Measurements from ENCODE around the gene KCNN2. TPM values are rescaled to one million over a fixed set of nuclear protein-coding genes. Genes with fewer than 3 reads are reported as not detected.

The KCNN2 gene
- polyA plus RNA-seq, 1 experiment, result 4.6 TPM

DNA sequence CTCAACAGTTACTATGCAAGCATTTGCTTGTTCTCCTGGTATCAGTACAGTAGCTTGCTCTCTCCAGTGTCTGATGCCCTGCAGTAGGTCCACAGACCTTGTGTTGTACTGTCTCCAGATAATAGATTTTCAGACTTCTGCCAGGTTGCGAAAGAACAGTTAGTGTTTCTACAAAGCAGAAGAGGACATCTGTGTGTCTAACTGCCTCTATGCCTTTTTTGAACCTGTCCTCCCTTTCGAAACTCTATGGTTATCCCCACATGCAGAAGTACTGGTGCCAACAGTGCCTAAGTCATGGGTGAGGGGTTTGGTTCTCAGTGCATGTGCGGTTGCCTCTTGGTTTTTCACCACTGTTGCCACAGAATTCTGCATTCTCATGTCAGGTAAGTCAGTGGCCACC, 45.9 kb downstream of the KCNN2 start:
- TF ChIP-seq, protein P1, sequence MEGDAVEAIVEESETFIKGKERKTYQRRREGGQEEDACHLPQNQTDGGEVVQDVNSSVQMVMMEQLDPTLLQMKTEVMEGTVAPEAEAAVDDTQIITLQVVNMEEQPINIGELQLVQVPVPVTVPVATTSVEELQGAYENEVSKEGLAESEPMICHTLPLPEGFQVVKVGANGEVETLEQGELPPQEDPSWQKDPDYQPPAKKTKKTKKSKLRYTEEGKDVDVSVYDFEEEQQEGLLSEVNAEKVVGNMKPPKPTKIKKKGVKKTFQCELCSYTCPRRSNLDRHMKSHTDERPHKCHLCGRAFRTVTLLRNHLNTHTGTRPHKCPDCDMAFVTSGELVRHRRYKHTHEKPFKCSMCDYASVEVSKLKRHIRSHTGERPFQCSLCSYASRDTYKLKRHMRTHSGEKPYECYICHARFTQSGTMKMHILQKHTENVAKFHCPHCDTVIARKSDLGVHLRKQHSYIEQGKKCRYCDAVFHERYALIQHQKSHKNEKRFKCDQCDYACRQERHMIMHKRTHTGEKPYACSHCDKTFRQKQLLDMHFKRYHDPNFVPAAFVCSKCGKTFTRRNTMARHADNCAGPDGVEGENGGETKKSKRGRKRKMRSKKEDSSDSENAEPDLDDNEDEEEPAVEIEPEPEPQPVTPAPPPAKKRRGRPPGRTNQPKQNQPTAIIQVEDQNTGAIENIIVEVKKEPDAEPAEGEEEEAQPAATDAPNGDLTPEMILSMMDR (IDR thresholded peaks at IDR 0.05; ENCODE audit: insufficient read depth, low read depth, low read length), result no peak
- Histone ChIP-seq H3K4me3 (ENCODE audit: low read depth, low read length) (no peak overlapping the region), H3K36me3 (ENCODE audit: control insufficient read depth, insufficient read depth, low read length) (no peaks in the 10 kb centered on the region), H3K27me3 (ENCODE audit: control insufficient read depth, insufficient read depth, low read length) (no peaks in the 10 kb centered on the region)
- ChIA-PET POLR2A (no interaction called here), CTCF (no interaction called here)
- DNase-seq (ENCODE audit: low read depth), result no peak

DNA sequence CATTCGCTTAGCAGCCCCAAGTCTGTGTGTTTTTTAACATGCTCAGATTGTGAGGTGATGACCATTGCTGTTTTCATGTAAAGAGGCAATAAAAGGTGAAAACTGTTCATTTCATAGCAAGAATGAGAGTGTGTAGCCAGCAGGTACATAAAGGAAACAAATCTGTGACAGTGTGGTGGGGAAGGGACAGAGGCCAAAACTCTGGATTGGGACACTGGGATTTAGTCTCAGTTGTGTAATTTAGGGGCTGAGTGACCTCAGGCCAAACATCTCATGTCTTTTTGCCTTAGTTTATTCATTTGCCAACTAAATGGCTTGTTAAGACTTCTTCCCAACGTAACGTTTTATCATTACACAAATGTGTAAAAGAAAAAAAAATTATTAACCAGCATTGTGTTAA, 47.0 kb downstream of the KCNN2 start:
- TF ChIP-seq, protein P1 (IDR thresholded peaks at IDR 0.05; ENCODE audit: insufficient read depth, low read depth, low read length), result no peak
- DNase-seq (ENCODE audit: low read depth), result no peak
- no peaks in the 10 kb centered on the region for H3K36me3 ChIP-seq (ENCODE audit: control insufficient read depth, insufficient read depth, low read length)
- H3K27me3 ChIP-seq (ENCODE audit: control insufficient read depth, insufficient read depth, low read length), result no peaks in the 10 kb centered on the region
- ChIA-PET CTCF (interaction anchor here (1.1 kb wide), 1 partner anchor 50 kb away, joined by 3 read pairs; no protein-coding TSS in a partner anchor), POLR2A (no interaction called here)
- no peak overlapping the region for H3K4me3 ChIP-seq (ENCODE audit: low read depth, low read length)

DNA sequence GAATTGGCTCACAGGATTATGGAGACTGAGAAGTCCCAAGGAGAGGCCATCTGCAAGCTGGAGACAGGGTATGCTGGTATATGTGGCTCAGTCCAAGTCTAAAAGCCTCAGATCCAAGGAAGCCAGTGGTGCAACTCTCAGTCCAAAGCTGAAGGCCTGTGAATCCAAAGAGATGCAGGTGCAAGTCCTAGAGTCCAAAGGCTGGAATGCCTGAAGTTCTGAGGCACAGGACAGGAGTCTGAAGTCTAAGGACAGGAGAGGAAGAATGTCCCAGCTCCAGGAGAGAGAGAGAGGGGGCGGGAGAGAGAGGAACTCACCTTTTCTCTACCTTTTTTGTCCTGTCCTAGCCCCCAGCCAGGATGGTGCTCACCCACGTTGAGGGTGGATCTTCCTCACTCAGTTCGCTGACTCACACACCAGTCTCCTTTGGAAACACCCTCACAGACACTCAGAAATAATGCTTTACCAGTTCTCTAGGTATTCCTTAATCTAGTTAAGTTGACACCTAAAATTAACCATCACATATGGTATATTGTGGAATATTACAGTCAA, 49.6 kb downstream of the KCNN2 start:
- Histone ChIP-seq H3K4me3 (ENCODE audit: low read depth, low read length) (no peak overlapping the region), H3K36me3 (ENCODE audit: control insufficient read depth, insufficient read depth, low read length) (no peaks in the 10 kb centered on the region), H3K27me3 (ENCODE audit: control insufficient read depth, insufficient read depth, low read length) (no peaks in the 10 kb centered on the region)
- no peak for DNase-seq (ENCODE audit: low read depth)
- POLR2A ChIA-PET, result no interaction called here
- TF ChIP-seq, protein P1 (IDR thresholded peaks at IDR 0.05; ENCODE audit: insufficient read depth, low read depth, low read length), result no peak
- CTCF ChIA-PET, result no interaction called here

DNA sequence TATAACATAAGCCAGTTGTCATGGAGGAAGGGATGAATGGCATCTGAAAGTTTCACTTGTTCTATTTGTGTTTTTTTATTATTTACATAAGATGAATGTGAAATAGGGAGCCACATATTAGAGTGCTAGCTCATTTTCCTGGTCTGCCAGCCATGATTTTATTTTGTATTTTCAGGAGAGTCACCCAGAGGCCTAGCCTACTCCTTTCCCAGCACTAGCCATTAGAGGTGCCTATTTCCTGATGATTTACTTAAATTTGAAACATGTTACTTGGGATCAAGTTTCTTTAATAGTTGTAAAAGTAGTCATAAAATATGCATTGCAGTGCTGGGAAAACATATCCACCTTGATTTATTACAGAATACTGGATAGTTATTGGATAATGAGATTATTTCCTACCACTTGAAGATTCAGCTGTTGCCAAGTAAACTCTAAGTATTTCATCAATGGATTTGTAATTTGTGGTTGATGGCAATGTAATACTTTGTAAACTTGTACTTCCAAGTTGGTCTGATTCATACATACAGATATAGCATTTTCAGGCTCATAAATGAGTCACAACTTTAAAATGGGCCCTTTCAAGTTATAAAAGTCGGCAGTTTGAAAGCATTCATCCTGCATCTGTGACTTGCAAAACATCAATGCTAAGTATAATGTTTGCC, 50.8 kb downstream of the KCNN2 start:
- TF ChIP-seq, protein P1 (IDR thresholded peaks at IDR 0.05; ENCODE audit: insufficient read depth, low read depth, low read length), result no peak
- Histone ChIP-seq H3K36me3 (ENCODE audit: control insufficient read depth, insufficient read depth, low read length) (no peaks in the 10 kb centered on the region), H3K4me3 (ENCODE audit: low read depth, low read length) (no peak overlapping the region), H3K27me3 (ENCODE audit: control insufficient read depth, insufficient read depth, low read length) (no peaks in the 10 kb centered on the region)
- DNase-seq (ENCODE audit: low read depth), result peak; percentile 99
- POLR2A ChIA-PET, result interaction anchor here (0.5 kb wide), 1 partner anchor 816 kb away, joined by 4 read pairs; no protein-coding TSS in a partner anchor
- CTCF ChIA-PET, result no interaction called here

DNA sequence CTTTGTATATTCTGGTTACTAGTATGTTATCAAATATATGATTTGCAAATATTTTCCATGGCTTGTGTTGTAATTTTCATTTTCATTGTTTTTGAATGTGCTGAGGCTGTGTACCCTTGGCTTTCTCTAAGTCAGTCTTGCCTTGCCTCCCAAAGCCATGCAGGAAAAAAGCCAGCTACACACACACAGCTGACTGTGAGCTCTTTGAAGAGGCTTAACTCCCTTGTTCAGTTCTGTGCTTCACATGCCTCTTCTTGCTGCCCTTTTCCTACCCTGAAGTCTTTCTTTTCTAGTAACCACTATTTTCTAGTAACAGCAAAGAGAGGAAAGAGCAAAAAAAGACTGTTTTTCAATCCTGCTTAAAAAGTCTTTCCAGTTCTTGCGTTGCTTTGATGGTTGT, 53.9 kb downstream of the KCNN2 start:
- DNase-seq (ENCODE audit: low read depth), result no peak
- H3K27me3 ChIP-seq (ENCODE audit: control insufficient read depth, insufficient read depth, low read length), result no peaks in the 10 kb centered on the region
- CTCF ChIA-PET, result no interaction called here
- no peak overlapping the region for H3K4me3 ChIP-seq (ENCODE audit: low read depth, low read length)
- TF ChIP-seq, protein P1 (IDR thresholded peaks at IDR 0.05; ENCODE audit: insufficient read depth, low read depth, low read length), result no peak
- no peaks in the 10 kb centered on the region for H3K36me3 ChIP-seq (ENCODE audit: control insufficient read depth, insufficient read depth, low read length)
- POLR2A ChIA-PET, result no interaction called here
